GM19035 (cell line): ENCODE measurements around the gene SORBS2.
A peak's percentile ranks its signal among the peaks of the same experiment; 100 is the strongest.

Experiments
- ATAC-seq: cut with Tn5 transposase; IDR thresholded peaks from one replicate; pipeline ENCODE4 v1.9.1; 2021; ENCODE audit not compliant: unreplicated experiment

Gene SORBS2

DNA sequence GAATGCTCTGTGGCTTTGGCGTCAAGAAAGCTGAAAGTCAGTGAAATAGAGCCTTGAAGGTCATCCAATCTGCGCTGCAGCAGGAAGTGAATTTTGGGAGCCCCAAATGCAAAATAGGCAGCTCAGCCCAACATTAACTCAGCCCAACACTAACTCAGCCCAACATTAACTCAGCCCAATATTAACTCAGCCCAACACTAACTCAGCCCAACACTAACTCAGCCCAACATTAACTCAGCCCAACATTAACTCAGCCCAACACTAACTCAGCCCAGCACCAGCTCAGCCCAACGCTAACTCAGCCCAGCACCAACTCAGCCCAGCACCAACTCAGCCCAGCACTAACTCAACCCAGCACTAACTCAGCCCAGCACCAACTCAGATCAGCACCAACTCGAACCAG is 71.5 kb downstream of the SORBS2 start:
- ATAC-seq = no peak

- ATAC-seq = no peak
These were observed 73.2 kb downstream of the SORBS2 start for GRCh38 chr4:185738820-185739219.

- no peak for ATAC-seq
These were observed 73.9 kb downstream of the SORBS2 start for GRCh38 chr4:185738038-185738552.

DNA sequence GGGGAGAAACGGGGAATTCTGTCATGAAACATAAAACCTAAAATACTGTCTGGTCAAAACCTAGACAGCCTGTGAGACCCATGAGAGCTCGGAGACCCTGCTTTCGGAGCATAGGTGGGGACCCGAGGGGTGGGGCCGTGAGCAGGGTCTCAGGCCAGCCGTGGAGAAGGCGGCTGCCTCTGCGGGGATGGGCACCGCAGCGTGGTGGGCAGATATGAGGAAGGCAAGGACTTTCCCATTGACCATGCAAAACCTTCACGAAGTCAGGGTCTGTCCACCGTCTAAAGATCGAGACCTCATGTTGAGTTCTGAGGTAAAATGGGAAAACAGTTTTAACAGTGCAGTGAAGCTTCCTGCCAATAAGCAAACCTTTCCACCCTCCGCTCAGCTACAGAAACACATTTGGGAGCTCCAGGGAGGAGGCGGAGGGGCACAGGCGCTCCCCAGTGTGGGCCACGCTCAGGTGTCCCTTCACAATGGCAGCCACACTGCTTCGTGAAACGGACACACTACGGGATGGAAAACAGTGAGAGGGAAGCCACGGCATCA is 74.4 kb downstream of the SORBS2 start:
- ATAC-seq = no peak

GRCh38 chr4:185736882-185737281 is 75.1 kb downstream of the SORBS2 start:
- ATAC-seq = no peak

- no peak for ATAC-seq
These were observed 76.1 kb downstream of the SORBS2 start for GRCh38 chr4:185735866-185736400.

GRCh38 chr4:185734930-185735329 is 77.1 kb downstream of the SORBS2 start:
- ATAC-seq = no peak

DNA sequence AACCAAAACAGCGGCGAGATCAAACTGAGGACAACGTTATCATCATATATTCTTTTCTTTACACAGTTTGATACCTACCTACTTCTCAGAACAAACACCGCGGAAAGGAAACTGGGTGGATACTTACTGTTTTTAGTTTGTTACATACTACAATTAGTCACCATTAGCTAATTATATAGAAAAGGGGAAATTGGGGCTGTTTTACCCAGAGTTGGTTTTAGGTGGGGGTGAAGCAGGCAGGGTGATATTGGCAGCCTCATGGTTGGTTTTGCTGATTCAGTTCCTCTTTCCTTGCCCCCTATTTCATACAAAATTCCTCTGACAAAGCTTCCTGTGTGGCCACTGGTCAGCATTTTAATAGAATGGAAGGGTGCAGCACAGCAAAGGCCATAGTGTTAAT is 77.8 kb downstream of the SORBS2 start:
- ATAC-seq = peak; percentile 65

GRCh38 chr4:185730849-185731608 is 81.0 kb downstream of the SORBS2 start:
- ATAC-seq = peak; percentile 56

DNA sequence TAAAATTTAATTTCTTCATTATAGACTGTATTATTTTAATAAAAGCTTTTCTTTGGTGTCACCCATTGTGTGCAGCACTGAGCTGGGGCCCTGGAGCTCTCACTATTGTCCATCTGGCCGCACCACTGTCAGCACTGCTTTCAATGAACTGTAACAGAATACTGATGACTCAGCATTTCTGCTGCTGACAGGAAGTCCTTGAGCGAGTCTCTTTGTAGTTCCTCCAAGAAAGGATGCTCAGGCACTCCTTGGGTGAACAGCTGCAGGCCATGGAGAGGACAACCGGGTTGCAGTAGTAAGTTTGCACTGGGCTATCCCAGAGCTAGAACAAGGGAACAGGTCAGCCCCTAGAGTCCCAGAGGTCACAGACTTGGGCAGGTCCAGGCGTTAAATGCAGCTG is 81.6 kb downstream of the SORBS2 start:
- ATAC-seq = peak; percentile 48

- no peak for ATAC-seq
These were observed 82.6 kb downstream of the SORBS2 start for GRCh38 chr4:185729391-185729804.

- ATAC-seq = no peak
These were observed 83.1 kb downstream of the SORBS2 start for GRCh38 chr4:185728893-185729292.

DNA sequence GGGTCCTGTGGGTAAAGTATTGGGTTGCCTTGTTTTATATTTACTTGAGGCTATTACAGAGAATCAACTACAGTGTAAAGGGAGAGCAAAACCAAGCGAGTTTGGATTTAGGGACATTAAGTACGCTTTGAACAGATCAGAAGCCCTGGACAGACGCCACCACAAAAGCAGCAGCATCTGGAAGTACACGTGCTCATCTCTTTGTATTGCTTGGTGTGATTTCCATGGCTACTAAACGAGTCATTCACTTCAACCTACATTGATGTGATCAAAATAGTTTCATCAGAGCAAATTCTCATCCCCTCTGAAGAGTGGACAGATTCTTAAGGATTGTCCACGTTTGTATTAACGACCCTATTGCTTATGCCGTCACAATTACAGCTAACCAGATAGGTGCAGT is 85.1 kb downstream of the SORBS2 start:
- ATAC-seq = no peak

- no peak for ATAC-seq
These were observed 88.2 kb downstream of the SORBS2 start for GRCh38 chr4:185723631-185724260.

DNA sequence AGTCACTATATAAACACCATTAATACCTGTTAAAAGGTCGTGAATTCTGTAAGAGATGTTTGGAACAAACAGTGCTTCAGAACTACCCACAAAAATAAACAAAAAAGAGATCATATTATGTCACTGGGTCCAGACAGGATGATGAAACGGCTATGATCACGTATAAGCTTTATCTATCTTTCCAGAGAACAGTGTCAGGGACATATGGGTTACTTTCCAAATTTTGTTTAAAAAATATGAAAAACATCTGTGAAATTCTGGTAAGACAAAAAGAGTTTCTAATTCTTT is 90.0 kb downstream of the SORBS2 start:
- ATAC-seq = no peak

DNA sequence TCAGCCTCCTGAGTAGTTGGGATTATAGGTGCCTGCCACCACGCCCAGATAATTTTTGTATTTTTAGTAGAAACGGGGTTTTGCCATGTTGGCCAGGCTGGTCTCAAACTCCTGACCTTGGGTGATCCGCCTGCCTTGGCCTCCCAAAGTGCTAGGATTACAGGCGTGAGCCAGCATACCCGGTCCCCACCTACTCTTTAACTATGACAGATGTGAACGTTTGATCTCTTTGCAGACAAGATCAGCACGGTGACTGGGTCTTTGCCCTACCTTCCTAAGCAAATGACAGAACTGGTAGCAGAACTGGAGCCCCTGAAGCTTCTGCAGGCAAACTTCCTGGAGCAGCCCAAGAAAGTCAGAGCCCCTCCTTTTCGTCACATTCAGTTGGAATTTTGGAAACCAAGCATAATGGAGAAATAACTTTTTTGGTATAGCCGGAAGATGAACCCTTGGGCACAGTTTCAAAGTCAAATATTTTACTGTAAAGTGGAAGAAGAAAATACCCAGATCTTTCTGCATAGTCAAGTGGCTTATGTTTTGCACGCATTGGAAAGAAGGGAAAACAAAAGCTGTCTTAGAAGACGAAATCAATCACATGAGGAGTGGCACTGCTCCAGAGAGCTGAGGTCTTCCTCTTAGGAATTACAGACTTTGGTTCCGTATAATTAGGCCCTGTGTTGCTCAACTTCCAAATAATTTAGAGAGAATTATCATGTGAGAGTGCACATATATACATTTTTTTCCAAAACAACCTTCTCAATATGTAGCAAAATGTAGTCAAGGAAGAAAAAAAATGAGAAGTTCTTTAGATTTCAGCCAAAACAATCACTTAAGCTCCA is 90.6 kb downstream of the SORBS2 start:
- no peak for ATAC-seq

- ATAC-seq = no peak
These were observed 92.5 kb downstream of the SORBS2 start for GRCh38 chr4:185719500-185719858.

DNA sequence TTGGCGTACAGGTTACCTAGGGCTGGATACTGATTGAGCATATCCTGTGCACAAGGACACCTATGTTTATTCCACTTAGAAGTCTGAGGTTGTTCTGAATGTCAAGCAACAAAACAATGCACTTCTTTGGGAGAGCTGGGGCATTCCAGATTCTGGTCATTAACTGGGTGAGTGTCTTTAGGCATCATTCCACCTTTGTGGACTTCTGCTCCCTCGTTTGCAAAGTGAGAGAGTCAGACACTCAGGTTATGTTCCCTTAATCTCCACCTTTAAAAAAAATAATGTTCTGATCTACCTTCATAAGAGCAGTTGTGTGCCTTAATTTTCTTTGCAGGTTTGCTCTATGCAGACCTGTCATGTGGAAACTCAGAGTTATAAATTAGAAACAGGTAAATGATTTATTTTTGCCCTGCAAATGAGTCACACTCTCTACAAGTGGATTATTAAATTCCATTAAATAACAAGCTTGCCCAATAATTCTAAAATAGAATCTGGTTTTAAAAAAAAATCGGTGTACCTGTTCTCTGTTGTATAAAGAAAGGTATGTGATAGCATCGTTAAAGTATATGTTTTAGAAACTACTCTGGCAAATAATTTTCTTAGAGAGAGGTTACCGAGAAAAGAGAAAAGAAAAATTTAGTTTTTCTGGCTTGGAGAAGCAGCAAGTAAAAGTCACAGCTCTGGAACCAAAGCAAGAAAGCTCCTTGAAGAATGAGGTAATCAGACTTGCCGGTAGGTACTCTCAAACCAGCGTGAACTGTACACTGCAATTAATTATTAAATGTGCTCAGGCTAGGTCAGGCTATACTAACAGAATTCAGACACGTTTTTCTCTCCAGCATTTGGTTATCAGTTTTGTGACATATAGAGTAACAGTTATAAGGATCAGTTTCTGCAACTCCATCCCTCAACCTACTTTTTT is 93.2 kb downstream of the SORBS2 start:
- no peak for ATAC-seq

DNA sequence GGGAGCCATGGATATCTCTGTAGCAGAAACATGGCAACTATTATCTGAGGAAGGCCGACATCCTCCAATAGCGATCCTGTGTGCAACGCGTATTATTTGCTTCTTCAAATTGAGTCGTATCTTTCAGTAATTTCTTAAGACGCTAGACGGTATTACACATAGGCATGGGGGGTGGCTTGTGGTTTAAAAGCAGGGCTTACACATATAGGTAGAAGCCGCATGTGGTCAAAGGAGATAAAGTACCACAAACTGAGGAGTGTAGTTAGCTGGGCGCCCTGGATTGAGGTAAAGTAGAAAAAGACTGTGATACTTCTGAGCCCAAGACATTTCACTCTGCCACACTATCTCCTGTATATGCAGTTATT is 94.6 kb downstream of the SORBS2 start:
- ATAC-seq = no peak
